AG04449 (cell line): ENCODE results near the gene COBLL1.

ENCODE experiments used
- CTCF ChIA-PET: fragments of 350-600 bp; formaldehyde crosslinking; extraction: SDS; loops from one replicate; lab custom pipeline; 2021; ENCODE audit warnings: antibody characterized with exemption; lab: Yijun Ruan, JAX
- POLR2A ChIA-PET: fragments of 400-600, 350-600 bp; formaldehyde crosslinking; extraction: SDS; loops from one replicate; lab custom pipeline; 2020; ENCODE audit warnings: antibody characterized with exemption, inconsistent platforms; lab: Yijun Ruan, JAX
- DNase-seq: peaks from one replicate; pipeline ENCODE4 v3.0.0-alpha.2; 2010; ENCODE audit warnings: low read depth, low spot score
- H3K4me3 ChIP-seq: 2 replicates; pipeline ENCODE4 v1.5.1; 2011; ENCODE audit warnings: low read depth, mild to moderate bottlenecking, control low read depth, low read length
- TF ChIP-seq, protein P1 (sequence below): IDR thresholded peaks from one replicate; pipeline ENCODE4 v1.5.1; 2011; ENCODE audit warnings: mild to moderate bottlenecking, moderate library complexity, low read length, control low read depth, inconsistent platforms; ENCODE audit not compliant: insufficient read depth; ENCODE audit errors: missing control alignments

Gene COBLL1

GRCh38 chr2:164692114-164692513 is 149.5 kb downstream of the COBLL1 start:
- POLR2A ChIA-PET: no interaction called here
- TF ChIP-seq, protein P1, sequence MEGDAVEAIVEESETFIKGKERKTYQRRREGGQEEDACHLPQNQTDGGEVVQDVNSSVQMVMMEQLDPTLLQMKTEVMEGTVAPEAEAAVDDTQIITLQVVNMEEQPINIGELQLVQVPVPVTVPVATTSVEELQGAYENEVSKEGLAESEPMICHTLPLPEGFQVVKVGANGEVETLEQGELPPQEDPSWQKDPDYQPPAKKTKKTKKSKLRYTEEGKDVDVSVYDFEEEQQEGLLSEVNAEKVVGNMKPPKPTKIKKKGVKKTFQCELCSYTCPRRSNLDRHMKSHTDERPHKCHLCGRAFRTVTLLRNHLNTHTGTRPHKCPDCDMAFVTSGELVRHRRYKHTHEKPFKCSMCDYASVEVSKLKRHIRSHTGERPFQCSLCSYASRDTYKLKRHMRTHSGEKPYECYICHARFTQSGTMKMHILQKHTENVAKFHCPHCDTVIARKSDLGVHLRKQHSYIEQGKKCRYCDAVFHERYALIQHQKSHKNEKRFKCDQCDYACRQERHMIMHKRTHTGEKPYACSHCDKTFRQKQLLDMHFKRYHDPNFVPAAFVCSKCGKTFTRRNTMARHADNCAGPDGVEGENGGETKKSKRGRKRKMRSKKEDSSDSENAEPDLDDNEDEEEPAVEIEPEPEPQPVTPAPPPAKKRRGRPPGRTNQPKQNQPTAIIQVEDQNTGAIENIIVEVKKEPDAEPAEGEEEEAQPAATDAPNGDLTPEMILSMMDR: no peak
- CTCF ChIA-PET: interaction anchor here (1.4 to 2.5 kb wide), 2 partner anchors 25 to 132 kb away, joined by 9 to 10 read pairs; no protein-coding TSS in a partner anchor
- no peak for DNase-seq
- H3K4me3 ChIP-seq: no peak overlapping the region

- ChIA-PET CTCF (interaction anchor here (0.8 to 2.5 kb wide), 4 partner anchors 21 to 131 kb away, joined by 3 to 10 read pairs (median 7); no protein-coding TSS in a partner anchor), POLR2A (no interaction called here)
- no peak for DNase-seq
- no peak overlapping the region for H3K4me3 ChIP-seq
- TF ChIP-seq, protein P1: no peak
Observed at GRCh38 chr2:164691346-164691887, 150.2 kb downstream of the COBLL1 start.

DNA sequence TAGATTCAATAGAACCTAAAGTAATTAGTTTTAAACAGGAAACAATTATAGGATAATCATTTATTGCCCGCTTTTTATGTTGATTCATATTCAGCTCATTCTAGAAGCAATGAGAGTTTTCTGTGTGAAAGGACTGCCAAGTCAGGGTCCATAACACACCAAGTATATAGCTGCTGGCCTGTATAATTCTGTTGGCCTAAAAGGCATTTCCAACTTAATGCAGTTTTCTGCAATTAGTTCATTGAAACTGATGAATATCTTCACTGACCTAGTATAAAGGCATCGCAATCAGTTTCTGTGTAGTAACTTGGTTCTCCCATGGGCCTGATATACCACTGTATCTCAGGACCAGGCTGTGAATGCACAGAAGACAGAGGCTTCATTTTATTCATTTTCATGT is 151.3 kb downstream of the COBLL1 start:
- H3K4me3 ChIP-seq: no peak overlapping the region
- ChIA-PET POLR2A (no interaction called here), CTCF (interaction anchor here (1.5 kb wide), 2 partner anchors 18 to 27 kb away, joined by 4 to 5 read pairs; no protein-coding TSS in a partner anchor)
- no peak for DNase-seq
- TF ChIP-seq, protein P1: no peak

GRCh38 chr2:164688896-164689419 is 152.7 kb downstream of the COBLL1 start:
- H3K4me3 ChIP-seq: no peak overlapping the region
- CTCF ChIA-PET: interaction anchor here (1.5 to 2.0 kb wide), 3 partner anchors 17 to 129 kb away, joined by 4 to 8 read pairs (median 5); no protein-coding TSS in a partner anchor
- DNase-seq: no peak
- POLR2A ChIA-PET: no interaction called here
- TF ChIP-seq, protein P1: no peak

DNA sequence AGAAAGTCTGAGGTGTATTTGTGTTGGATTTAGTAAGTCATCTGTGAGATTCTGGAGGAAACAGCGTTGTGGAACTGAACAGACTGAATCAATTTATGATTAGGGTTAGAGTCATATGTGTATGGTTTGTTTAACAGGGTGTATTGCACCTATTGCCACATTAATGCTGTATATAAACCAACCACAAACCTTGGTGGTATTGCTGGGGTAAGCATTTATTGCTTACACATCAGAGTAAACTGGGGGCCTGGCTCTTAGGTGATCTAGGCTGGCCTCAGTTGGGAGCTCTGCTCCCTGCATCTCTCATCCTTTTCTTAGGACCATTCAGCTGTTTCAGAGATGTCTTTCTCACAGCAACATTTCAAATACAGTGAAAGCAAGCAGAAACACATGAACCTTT is 160.6 kb downstream of the COBLL1 start:
- ChIA-PET CTCF (no interaction called here), POLR2A (no interaction called here)
- TF ChIP-seq, protein P1: no peak
- no peak for DNase-seq
- no peak overlapping the region for H3K4me3 ChIP-seq

GRCh38 chr2:164678631-164679149 is 162.9 kb downstream of the COBLL1 start:
- H3K4me3 ChIP-seq: no peak overlapping the region
- ChIA-PET POLR2A (no interaction called here), CTCF (no interaction called here)
- DNase-seq: no peak
- TF ChIP-seq, protein P1: no peak
